Cardiac muscle cell (in vitro differentiated cells and primary cell): ENCODE data around the gene SFXN2. TPM values are rescaled to one million over a fixed set of nuclear protein-coding genes. Genes with fewer than 3 reads are reported as not detected.

Source experiments
- DNase-seq, 2 donors: peaks; one replicate each; pipeline versions ENCODE4 v3.0.0 to v3.0.0-alpha.2; 2010 to 2017; ENCODE audit warnings: low read depth in 1 of 2, low spot score in 1 of 2
- H3K27ac ChIP-seq: fragments of 200-600 bp; sonication (generic); 2 replicates; pipeline ENCODE4 v1.5.1; 2016
- H3K27me3 ChIP-seq: fragments of 200-600 bp; sonication (generic); 2 replicates; pipeline ENCODE4 v1.6.0; 2016; ENCODE audit warnings: control low read depth
- H3K36me3 ChIP-seq: fragments of 200-600 bp; sonication (generic); 2 replicates; pipeline ENCODE4 v1.5.1; 2016; ENCODE audit warnings: control low read depth
- H3K4me1 ChIP-seq: fragments of 200-600 bp; sonication (generic); 2 replicates; pipeline ENCODE4 v1.8.1; 2017; ENCODE audit warnings: low read depth, mild to moderate bottlenecking, mixed run types
- H3K4me3 ChIP-seq: fragments of 200-600 bp; sonication (generic); 2 replicates; pipeline ENCODE4 v1.5.1; 2016; ENCODE audit warnings: mild to moderate bottlenecking
- H3K9me3 ChIP-seq: fragments of 200-600 bp; sonication (generic); 2 replicates; pipeline ENCODE4 v1.5.1; 2017; ENCODE audit warnings: low read depth, mild to moderate bottlenecking, control low read depth
- polyA plus RNA-seq: library from polyadenylated mRNA; unstranded; fragments of >200 nt; fragmentation: Nextera tagmentation; extraction: Ambion mirVana; gene quantifications from 2 replicates; pipeline ENCODE4 v1.2.1, GENCODE V29; 2016
- total RNA-seq: library from RNA; depleted of rRNA; stranded (reverse); fragments of >200 nt; gene quantifications from 2 replicates; pipeline ENCODE4 v1.2.3, GENCODE V29; 2016
- TF ChIP-seq, protein P1 (sequence below): IDR thresholded peaks from 2 replicates; pipeline ENCODE4 v1.5.1; 2012; ENCODE audit warnings: low read depth, mild to moderate bottlenecking, low read length

SFXN2 gene
- total and polyA plus RNA-seq, 2 experiments from 2014 or later: 14.2 to 18.6 TPM

- H3K4me1 ChIP-seq: peaks cover 59% of the 10 kb centered on the region
- H3K4me3 ChIP-seq: no peak overlapping the region
- no peaks in the 10 kb centered on the region for H3K9me3 ChIP-seq
- no peaks in the 10 kb centered on the region for H3K27me3 ChIP-seq
- no peaks in the 10 kb centered on the region for H3K36me3 ChIP-seq
- DNase-seq: peak in 1 of 2 donors; percentile 55
- TF ChIP-seq, protein P1, sequence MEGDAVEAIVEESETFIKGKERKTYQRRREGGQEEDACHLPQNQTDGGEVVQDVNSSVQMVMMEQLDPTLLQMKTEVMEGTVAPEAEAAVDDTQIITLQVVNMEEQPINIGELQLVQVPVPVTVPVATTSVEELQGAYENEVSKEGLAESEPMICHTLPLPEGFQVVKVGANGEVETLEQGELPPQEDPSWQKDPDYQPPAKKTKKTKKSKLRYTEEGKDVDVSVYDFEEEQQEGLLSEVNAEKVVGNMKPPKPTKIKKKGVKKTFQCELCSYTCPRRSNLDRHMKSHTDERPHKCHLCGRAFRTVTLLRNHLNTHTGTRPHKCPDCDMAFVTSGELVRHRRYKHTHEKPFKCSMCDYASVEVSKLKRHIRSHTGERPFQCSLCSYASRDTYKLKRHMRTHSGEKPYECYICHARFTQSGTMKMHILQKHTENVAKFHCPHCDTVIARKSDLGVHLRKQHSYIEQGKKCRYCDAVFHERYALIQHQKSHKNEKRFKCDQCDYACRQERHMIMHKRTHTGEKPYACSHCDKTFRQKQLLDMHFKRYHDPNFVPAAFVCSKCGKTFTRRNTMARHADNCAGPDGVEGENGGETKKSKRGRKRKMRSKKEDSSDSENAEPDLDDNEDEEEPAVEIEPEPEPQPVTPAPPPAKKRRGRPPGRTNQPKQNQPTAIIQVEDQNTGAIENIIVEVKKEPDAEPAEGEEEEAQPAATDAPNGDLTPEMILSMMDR: no peak
- peak overlapping the region; percentile 36 for H3K27ac ChIP-seq
Observed at GRCh38 chr10:102773986-102774385, 59.5 kb downstream of the SFXN2 start.

DNA sequence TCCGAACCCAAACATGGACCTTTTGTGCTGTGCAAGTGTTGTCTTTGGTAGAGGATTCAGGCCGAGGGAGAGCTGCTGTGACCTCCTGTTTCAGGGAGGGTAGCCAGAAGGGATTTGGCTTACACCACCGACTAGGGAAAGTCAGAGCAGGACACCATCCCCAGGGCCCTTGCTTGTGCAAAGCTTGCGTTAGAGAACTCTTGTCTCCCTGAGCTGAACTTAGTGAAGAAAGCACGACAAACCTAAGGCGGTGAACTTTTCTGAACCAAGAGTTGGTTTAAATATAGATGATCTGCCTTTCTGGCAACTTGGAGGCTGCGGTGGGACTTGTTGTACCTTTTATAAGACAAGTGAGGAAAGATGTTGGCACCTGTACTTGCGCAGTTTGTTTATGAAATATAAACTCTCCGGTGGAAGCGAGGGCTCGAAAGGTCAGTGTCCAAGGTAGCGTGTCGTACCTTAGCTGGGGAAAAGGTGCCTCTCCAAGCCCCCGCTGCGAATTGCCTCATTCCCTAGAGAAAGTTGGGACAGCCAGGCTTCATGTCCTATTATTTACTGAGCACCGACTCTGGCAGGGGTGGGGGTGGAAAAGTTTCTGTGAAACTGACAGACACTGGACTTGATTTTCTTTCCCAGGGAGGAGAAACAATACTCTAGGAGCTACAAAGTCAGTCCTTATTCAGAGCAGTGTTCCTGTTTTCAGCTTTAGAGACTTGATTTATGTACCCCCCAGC is 60.9 kb downstream of the SFXN2 start:
- Histone ChIP-seq H3K4me1 (peaks cover 57% of the 10 kb centered on the region), H3K9me3 (no peaks in the 10 kb centered on the region), H3K27ac (peak overlapping the region; percentile 93), H3K4me3 (peak overlapping the region; percentile 8), H3K27me3 (no peaks in the 10 kb centered on the region), H3K36me3 (no peaks in the 10 kb centered on the region)
- peak in 1 of 2 donors; percentile 66 for DNase-seq
- TF ChIP-seq, protein P1: no peak

DNA sequence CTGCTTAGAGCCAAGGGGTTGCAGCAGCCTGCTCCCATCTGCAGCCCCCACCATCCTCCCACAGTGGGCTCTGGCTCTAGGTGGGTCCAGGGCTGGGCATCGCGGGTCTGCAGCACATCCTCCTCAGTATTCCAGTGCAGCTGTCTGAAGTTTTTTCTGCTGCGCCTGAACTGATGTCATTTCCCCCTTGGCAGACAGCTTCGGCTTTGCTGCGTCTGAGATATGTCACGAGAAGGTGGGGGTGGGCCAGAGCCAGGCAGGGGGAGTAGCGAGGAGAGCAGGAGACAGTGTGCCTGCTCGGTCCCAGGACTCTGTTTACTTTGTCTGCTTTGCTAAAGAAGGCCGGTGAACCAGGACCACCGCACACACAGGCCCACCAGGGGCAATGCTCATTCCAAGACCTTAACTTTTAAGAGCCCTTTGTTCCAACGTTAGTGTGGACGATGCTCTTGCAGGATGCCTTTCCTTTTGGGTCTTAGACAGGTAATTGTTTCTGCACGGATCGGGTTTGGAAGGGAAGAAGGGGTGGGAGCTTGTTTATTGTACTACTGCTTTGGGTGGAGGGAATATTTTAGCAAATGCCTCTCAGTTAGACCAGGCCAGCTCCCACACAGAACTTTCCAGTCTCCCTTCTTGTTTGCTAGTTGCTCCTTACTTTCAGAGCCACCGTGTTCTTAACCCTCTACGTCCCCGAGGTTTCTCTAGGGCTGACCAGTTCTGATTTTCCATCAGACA is 61.7 kb downstream of the SFXN2 start:
- Histone ChIP-seq H3K4me1 (peaks cover 58% of the 10 kb centered on the region), H3K36me3 (no peaks in the 10 kb centered on the region), H3K4me3 (peak overlapping the region; percentile 8), H3K27ac (peak overlapping the region; percentile 93), H3K27me3 (no peaks in the 10 kb centered on the region), H3K9me3 (no peaks in the 10 kb centered on the region)
- TF ChIP-seq, protein P1: no peak
- peak; percentile 51 to 92 for DNase-seq

GRCh38 chr10:102776779-102777456 is 62.5 kb downstream of the SFXN2 start:
- Histone ChIP-seq H3K4me1 (peaks cover 66% of the 10 kb centered on the region), H3K27ac (peak overlapping the region; percentile 93), H3K4me3 (peak overlapping the region; percentile 8)

More at GRCh38 chr10:102776779-102777456, 62.5 kb downstream of the SFXN2 start:
- TF ChIP-seq, protein P1: no peak
- Histone ChIP-seq H3K27me3 (no peaks in the 10 kb centered on the region), H3K36me3 (no peaks in the 10 kb centered on the region), H3K9me3 (no peaks in the 10 kb centered on the region)
- peak; percentile 89 to 98 for DNase-seq
